Measurements from ENCODE around the gene HSD3B7. TPM values are rescaled to one million over a fixed set of nuclear protein-coding genes. Genes with fewer than 3 reads are reported as not detected.

The HSD3B7 gene
- total RNA-seq, 2 experiments from 2014 or later: 2.4 to 3.3 TPM

DNA sequence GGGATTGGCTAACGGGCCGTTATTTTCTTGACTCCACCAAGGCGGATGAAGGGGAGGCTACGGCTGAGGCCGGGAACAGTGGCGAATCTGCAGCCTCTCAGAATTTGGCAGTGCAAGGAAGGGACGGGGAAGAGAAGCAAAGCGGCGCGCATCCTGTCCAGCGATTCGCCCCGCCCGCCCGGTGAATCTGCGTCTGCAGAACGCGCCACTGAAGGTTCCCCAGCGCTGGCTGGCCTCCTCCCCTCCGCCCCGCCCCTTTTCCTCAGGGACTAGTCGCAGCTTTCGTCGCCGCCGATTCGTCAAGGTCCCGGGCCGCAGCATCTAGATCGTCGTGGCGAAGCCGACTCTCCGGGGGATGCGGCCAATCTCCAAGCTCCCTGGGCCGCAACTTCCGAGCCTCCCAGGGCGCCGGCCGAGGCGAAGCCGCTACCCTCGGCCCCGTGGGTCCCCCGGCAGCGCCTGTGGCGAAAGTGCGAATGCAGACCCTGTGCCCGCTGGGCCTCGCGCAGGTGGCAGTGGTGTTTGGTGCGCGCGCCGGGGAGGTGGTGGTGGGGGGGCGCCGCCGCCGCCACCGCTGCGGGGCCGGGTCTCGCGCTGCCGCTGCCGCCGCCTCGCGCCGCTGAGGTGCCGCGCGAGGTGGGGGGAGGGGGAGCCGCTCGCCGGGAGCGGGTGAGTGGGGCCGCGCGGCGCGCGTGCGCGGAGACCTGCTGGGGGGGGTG, 27.4 kb upstream of the HSD3B7 start, which contains the start of gene SETD1A:
Gene SETD1A (plus strand): TSS at position 299 of the 719 bp plus-strand sequence. CDS start 978 bp downstream, outside the sequence.
- ChIA-PET CTCF (ENCODE audit: unreplicated experiment) (no interaction called here), POLR2A (interaction anchor here (0.5 kb wide), 1 partner anchor 100 kb away, joined by 3 read pairs; no protein-coding TSS in a partner anchor)
- H3K9me3 ChIP-seq (ENCODE audit: low read length): no peaks in the 10 kb centered on the region
- DNase-seq (ENCODE audit: low spot score): peak; percentile 99
- peaks cover 11% of the 10 kb centered on the region for H4K20me1 ChIP-seq (ENCODE audit: insufficient read depth, low read length)
- peak within 1 kb of the TSS; percentile 89 for H2AFZ ChIP-seq (ENCODE audit: low read length)
- intact Hi-C loops (cut with micrococcal nuclease; ENCODE audit: unreplicated experiment): loop anchor here (2.0 to 5.0 kb wide), 2 partner anchors 35 to 115 kb away; partner anchors contain the start of genes FBXL19, ZNF646 and ZNF668
- TF ChIP-seq, protein P1, sequence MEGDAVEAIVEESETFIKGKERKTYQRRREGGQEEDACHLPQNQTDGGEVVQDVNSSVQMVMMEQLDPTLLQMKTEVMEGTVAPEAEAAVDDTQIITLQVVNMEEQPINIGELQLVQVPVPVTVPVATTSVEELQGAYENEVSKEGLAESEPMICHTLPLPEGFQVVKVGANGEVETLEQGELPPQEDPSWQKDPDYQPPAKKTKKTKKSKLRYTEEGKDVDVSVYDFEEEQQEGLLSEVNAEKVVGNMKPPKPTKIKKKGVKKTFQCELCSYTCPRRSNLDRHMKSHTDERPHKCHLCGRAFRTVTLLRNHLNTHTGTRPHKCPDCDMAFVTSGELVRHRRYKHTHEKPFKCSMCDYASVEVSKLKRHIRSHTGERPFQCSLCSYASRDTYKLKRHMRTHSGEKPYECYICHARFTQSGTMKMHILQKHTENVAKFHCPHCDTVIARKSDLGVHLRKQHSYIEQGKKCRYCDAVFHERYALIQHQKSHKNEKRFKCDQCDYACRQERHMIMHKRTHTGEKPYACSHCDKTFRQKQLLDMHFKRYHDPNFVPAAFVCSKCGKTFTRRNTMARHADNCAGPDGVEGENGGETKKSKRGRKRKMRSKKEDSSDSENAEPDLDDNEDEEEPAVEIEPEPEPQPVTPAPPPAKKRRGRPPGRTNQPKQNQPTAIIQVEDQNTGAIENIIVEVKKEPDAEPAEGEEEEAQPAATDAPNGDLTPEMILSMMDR (conservative IDR thresholded peaks at IDR 0.05; ENCODE audit: low read length): no peak
- peak within 1 kb of the TSS; percentile 90 for H3K27ac ChIP-seq (ENCODE audit: low read depth, low read length, poor library complexity, severe bottlenecking)
- peaks cover 41% of the 10 kb centered on the region for H3K36me3 ChIP-seq (ENCODE audit: insufficient read depth, low read length)
- peak within 1 kb of the TSS; percentile 94 for H3K4me2 ChIP-seq (ENCODE audit: low read length)
- peaks cover 35% of the 10 kb centered on the region for H3K4me1 ChIP-seq (ENCODE audit: insufficient read depth, low read length, poor library complexity, severe bottlenecking)
- H3K79me2 ChIP-seq (ENCODE audit: insufficient read depth, low read depth, low read length): peaks cover 27% of the 10 kb centered on the region
- peak within 1 kb of the TSS; percentile 75 for H3K4me3 ChIP-seq (ENCODE audit: low read depth, low read length, poor library complexity, severe bottlenecking)
- no TSS peak for BruUV-seq (replicated peaks)
- H3K9me2 ChIP-seq (ENCODE audit: insufficient read depth, low read length): no peaks in the 10 kb centered on the region

DNA sequence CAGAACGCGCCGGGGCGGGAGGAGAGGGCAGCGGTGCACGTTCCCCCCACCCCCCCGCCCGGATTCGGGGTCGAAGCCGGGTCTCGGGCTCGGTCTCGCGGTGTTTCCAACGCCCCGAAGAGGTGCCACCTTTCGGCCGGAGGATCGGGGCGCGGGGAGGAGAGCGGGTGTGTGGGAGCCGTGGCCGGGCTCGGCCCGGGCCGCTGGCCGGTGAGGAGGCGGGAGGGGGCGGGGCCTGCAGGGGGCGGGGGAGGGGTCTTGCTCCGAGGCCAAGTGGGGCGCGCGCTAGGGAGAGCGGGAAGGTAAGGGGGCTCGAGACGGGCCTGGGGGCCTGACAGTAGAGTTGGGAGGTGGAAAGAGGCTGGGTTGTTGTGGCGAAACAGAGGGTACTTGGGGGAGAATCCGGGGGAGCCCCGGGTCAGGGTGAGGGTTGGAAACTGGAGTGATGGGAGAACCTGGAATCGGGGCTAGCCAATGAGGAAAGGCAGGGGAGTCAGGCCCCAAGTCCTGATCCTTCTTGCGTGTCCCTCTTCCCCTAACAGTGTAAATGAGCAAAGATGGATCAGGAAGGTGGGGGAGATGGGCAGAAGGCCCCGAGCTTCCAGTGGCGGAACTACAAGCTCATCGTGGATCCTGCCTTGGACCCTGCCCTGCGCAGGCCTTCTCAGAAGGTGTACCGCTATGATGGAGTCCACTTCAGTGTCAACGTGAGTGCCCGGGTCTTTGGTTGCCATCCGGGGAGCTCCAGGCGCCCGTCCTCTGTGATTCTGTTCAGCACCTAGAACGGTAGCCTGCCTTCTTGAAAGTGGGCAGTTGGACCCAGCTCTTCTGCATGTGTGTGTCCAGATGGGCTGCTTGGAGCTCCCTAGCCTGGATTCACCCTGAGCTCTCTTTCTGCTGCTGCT, 26.6 kb upstream of the HSD3B7 start:
- peak; percentile 73 for DNase-seq (ENCODE audit: low spot score)
- Histone ChIP-seq H3K27ac (ENCODE audit: low read depth, low read length, poor library complexity, severe bottlenecking) (peak overlapping the region; percentile 90), H3K4me3 (ENCODE audit: low read depth, low read length, poor library complexity, severe bottlenecking) (peak overlapping the region; percentile 75), H3K9me3 (ENCODE audit: low read length) (no peaks in the 10 kb centered on the region), H3K4me1 (ENCODE audit: insufficient read depth, low read length, poor library complexity, severe bottlenecking) (peaks cover 33% of the 10 kb centered on the region), H2AFZ (ENCODE audit: low read length) (no peak overlapping the region), H3K36me3 (ENCODE audit: insufficient read depth, low read length) (peaks cover 49% of the 10 kb centered on the region), H3K79me2 (ENCODE audit: insufficient read depth, low read depth, low read length) (peaks cover 27% of the 10 kb centered on the region), H3K9me2 (ENCODE audit: insufficient read depth, low read length) (no peaks in the 10 kb centered on the region), H4K20me1 (ENCODE audit: insufficient read depth, low read length) (peaks cover 11% of the 10 kb centered on the region), H3K4me2 (ENCODE audit: low read length) (peak overlapping the region; percentile 94)
- intact Hi-C loops (cut with micrococcal nuclease; ENCODE audit: unreplicated experiment): loop anchor here (5.0 kb wide), 1 partner anchor 114 kb away; the partner anchor contains the start of genes ZNF646 and ZNF668
- BruUV-seq (replicated peaks): no TSS peak
- ChIA-PET CTCF (ENCODE audit: unreplicated experiment) (interaction anchor here (0.6 kb wide), 1 partner anchor 33 kb away, joined by 3 read pairs; no protein-coding TSS in a partner anchor), POLR2A (interaction anchor here (0.5 kb wide), 1 partner anchor 133 kb away, joined by 3 read pairs; no protein-coding TSS in a partner anchor)
- TF ChIP-seq EZH2phosphoT487 (IDR thresholded peaks at IDR 0.05; ENCODE audit: borderline replicate concordance, low read depth, low read length): no peak
- TF ChIP-seq, protein P1 (conservative IDR thresholded peaks at IDR 0.05; ENCODE audit: low read length): no peak

All from OCI-LY7 (cell line).